CD14-positive monocyte (primary cell): ENCODE data around the gene GPHN. TPM values are rescaled to one million over a fixed set of nuclear protein-coding genes. Genes with fewer than 3 reads are reported as not detected.

Experiments
- DNase-seq, 3 donors: peaks; one replicate each; pipeline ENCODE4 v3.0.0-alpha.2; 2011 to 2022
- H2AFZ ChIP-seq: 2 replicates; pipeline ENCODE4 v1.6.0; 2012; ENCODE audit warnings: mild to moderate bottlenecking, low read depth, low read length, inconsistent platforms; ENCODE audit not compliant: insufficient read depth, poor library complexity, severe bottlenecking
- H3K27ac ChIP-seq, 2 donors: 1 replicate in 1 of 2; 2 replicates in 1 of 2; pipeline ENCODE4 v1.5.1; 2012 to 2013; ENCODE audit warnings: low read length in 2 of 2, control low read depth in 1 of 2, inconsistent platforms in 1 of 2, low read depth in 1 of 2, mild to moderate bottlenecking in 1 of 2
- H3K27me3 ChIP-seq, 2 donors: one replicate each; pipeline versions ENCODE4 v1.6.0 to v1.6.1; 2011 to 2013; ENCODE audit warnings: low read length in 2 of 2; ENCODE audit not compliant: control insufficient read depth in 2 of 2, insufficient read depth in 2 of 2
- H3K36me3 ChIP-seq, 2 donors: replicated peaks in 1 of 2; 1 replicate in 1 of 2; 2 replicates in 1 of 2; pipeline versions ENCODE4 v1.5.1 to v1.6.1; 2012 to 2013; ENCODE audit warnings: low read length in 2 of 2, control low read depth in 1 of 2, inconsistent platforms in 1 of 2, mild to moderate bottlenecking in 1 of 2; ENCODE audit not compliant: insufficient read depth in 2 of 2, control insufficient read depth in 1 of 2
- H3K4me1 ChIP-seq, 2 donors: 1 replicate in 1 of 2; 2 replicates in 1 of 2; pipeline versions ENCODE4 v1.5.1 to v1.6.1; 2012 to 2013; ENCODE audit warnings: low read length in 2 of 2, control low read depth in 1 of 2, inconsistent platforms in 1 of 2, mild to moderate bottlenecking in 1 of 2, moderate library complexity in 1 of 2; ENCODE audit not compliant: insufficient read depth in 2 of 2, control insufficient read depth in 1 of 2
- H3K4me2 ChIP-seq: replicated peaks from 2 replicates; pipeline ENCODE3; 2012; ENCODE audit warnings: low read length, moderate library complexity, mild to moderate bottlenecking; ENCODE audit not compliant: poor library complexity, severe bottlenecking; ENCODE audit errors: extremely low read depth
- H3K4me3 ChIP-seq, 3 experiments: fragments of 200-600 bp in 1 of 3; sonication (generic) in 1 of 3; replicated peaks in 1 of 3; 1 replicate in 2 of 3; 2 replicates in 1 of 3; pipeline ENCODE4 v1.5.1; 2011 to 2013; ENCODE audit warnings: low read length in 3 of 3, mild to moderate bottlenecking in 3 of 3, control low read depth in 2 of 3, low read depth in 2 of 3, inconsistent platforms in 1 of 3, moderate library complexity in 1 of 3
- H3K79me2 ChIP-seq: 2 replicates; pipeline ENCODE4 v1.6.0; 2012; ENCODE audit warnings: mild to moderate bottlenecking, control low read depth, inconsistent platforms, low read length, moderate library complexity; ENCODE audit not compliant: insufficient read depth
- H3K9ac ChIP-seq: 2 replicates; pipeline ENCODE4 v1.6.0; 2017; ENCODE audit warnings: low read length, mild to moderate bottlenecking; ENCODE audit not compliant: insufficient read depth, poor library complexity, severe bottlenecking
- H3K9me3 ChIP-seq, 2 donors: replicated peaks in 1 of 2; 1 replicate in 1 of 2; 2 replicates in 1 of 2; pipeline versions ENCODE4 v1.5.1 to v1.6.1; 2012 to 2013; ENCODE audit warnings: low read length in 2 of 2, control low read depth in 1 of 2; ENCODE audit not compliant: control insufficient read depth in 1 of 2, insufficient read depth in 1 of 2
- H4K20me1 ChIP-seq: 2 replicates; pipeline ENCODE4 v1.6.0; 2012; ENCODE audit warnings: mild to moderate bottlenecking, low read length, control low read depth, moderate library complexity; ENCODE audit not compliant: insufficient read depth
- H3K27ac Mint-ChIP-seq, 7 donors: one replicate each; pipeline ENCODE4 v1.8.0; 2020; ENCODE audit warnings: mild to moderate bottlenecking in 7 of 7, mixed read lengths in 7 of 7, moderate library complexity in 6 of 7, inconsistent platforms in 2 of 7
- H3K27me3 Mint-ChIP-seq, 3 donors: one replicate each; pipeline ENCODE4 v1.8.0; 2021 to 2022; ENCODE audit warnings: low read depth in 3 of 3, mild to moderate bottlenecking in 3 of 3, mixed read lengths in 3 of 3, moderate library complexity in 3 of 3, inconsistent platforms in 1 of 3
- H3K36me3 Mint-ChIP-seq, 2 donors: one replicate each; pipeline ENCODE4 v1.8.0; 2020; ENCODE audit warnings: mixed read lengths in 2 of 2, inconsistent platforms in 1 of 2, mild to moderate bottlenecking in 1 of 2
- H3K4me1 Mint-ChIP-seq: one replicate; pipeline ENCODE4 v1.8.0; 2020; ENCODE audit warnings: mild to moderate bottlenecking, mixed read lengths
- H3K4me3 Mint-ChIP-seq, 2 donors: one replicate each; pipeline ENCODE4 v1.8.0; 2020; ENCODE audit warnings: mild to moderate bottlenecking in 2 of 2, mixed read lengths in 2 of 2, moderate library complexity in 1 of 2
- H3K9me3 Mint-ChIP-seq, 7 donors: one replicate each; pipeline ENCODE4 v1.8.0; 2020 to 2022; ENCODE audit warnings: mixed read lengths in 7 of 7, mild to moderate bottlenecking in 6 of 7, moderate library complexity in 6 of 7, inconsistent platforms in 2 of 7
- WGBS: methylation state at CpG from one replicate; pipeline ENCODE4 v1.1.5; 2013; ENCODE audit warnings: missing lambda C conversion rate; ENCODE audit not compliant: insufficient coverage; 5-methylcytosine and 5-hydroxymethylcytosine counted together
- intact Hi-C, 2 donors: fragments of 100-400 bp; cut with micrococcal nuclease; formaldehyde crosslinking; loops; one replicate each; pipeline versions ENCODE4 v1.15.0 to v1.15.1; 2023
- polyA plus RNA-seq, 3 donors: library from polyadenylated mRNA; depleted of rRNA in 1 of 3; unstranded in 2 of 3; stranded (reverse) in 1 of 3; fragments of 300-500 nt in 2 of 3; fragments of >200 nt in 1 of 3; fragmentation: Illumina TruSeq in 2 of 3; gene quantifications; 1 replicate in 2 of 3; 2 replicates in 1 of 3; pipeline ENCODE4 v1.2.3, GENCODE V29; 2012 to 2021
- TF ChIP-seq, protein P1 (sequence below): fragments of 200-600 bp; IDR thresholded peaks from one replicate; pipeline ENCODE4 v1.8.0; 2022; ENCODE audit warnings: antibody characterized with exemption, mild to moderate bottlenecking

The GPHN gene
- polyA plus RNA-seq, 3 donors, result 1.9 to 3.1 (median 3.0) TPM

GRCh38 chr14:66842911-66843512 lies 335.1 kb downstream of the GPHN start:
- Histone ChIP-seq H3K9me3 (no peaks in the 10 kb centered on the region), H3K9ac (no peak overlapping the region), H4K20me1 (no peaks in the 10 kb centered on the region), H2AFZ (no peak overlapping the region), H3K79me2 (no peaks in the 10 kb centered on the region), H3K27ac (no peak overlapping the region), H3K4me1 (no peaks in the 10 kb centered on the region), H3K4me2 (no peak overlapping the region), H3K27me3 (no peaks in the 10 kb centered on the region), H3K36me3 (no peaks in the 10 kb centered on the region), H3K4me3 (no peak overlapping the region)
- no peak for DNase-seq
- TF ChIP-seq, protein P1, sequence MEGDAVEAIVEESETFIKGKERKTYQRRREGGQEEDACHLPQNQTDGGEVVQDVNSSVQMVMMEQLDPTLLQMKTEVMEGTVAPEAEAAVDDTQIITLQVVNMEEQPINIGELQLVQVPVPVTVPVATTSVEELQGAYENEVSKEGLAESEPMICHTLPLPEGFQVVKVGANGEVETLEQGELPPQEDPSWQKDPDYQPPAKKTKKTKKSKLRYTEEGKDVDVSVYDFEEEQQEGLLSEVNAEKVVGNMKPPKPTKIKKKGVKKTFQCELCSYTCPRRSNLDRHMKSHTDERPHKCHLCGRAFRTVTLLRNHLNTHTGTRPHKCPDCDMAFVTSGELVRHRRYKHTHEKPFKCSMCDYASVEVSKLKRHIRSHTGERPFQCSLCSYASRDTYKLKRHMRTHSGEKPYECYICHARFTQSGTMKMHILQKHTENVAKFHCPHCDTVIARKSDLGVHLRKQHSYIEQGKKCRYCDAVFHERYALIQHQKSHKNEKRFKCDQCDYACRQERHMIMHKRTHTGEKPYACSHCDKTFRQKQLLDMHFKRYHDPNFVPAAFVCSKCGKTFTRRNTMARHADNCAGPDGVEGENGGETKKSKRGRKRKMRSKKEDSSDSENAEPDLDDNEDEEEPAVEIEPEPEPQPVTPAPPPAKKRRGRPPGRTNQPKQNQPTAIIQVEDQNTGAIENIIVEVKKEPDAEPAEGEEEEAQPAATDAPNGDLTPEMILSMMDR, result no peak
- 90% methylated on average over 1 of the region's 1 CpG for WGBS
- Mint-ChIP-seq H3K4me3 (no peak overlapping the region), H3K27ac (no peak overlapping the region), H3K36me3 (no peaks in the 10 kb centered on the region), H3K9me3 (peaks cover 0 to 5% (median 3%) of the 10 kb centered on the region in 7 donors), H3K4me1 (peaks cover 5% of the 10 kb centered on the region), H3K27me3 (peaks cover 0 to 1% (median 0%) of the 10 kb centered on the region in 3 donors)
- intact Hi-C loops, result no loop called here

- Mint-ChIP-seq H3K27me3 (peaks cover 0 to 2% (median 0%) of the 10 kb centered on the region in 3 donors), H3K9me3 (peaks cover 0 to 5% (median 2%) of the 10 kb centered on the region in 7 donors), H3K4me3 (no peak overlapping the region), H3K27ac (no peak overlapping the region), H3K36me3 (peaks cover 0 to 3% of the 10 kb centered on the region in 2 donors), H3K4me1 (peaks cover 5% of the 10 kb centered on the region)
- Histone ChIP-seq H4K20me1 (no peaks in the 10 kb centered on the region), H3K27ac (no peak overlapping the region), H3K27me3 (no peaks in the 10 kb centered on the region), H3K4me3 (no peak overlapping the region), H2AFZ (no peak overlapping the region), H3K9ac (no peak overlapping the region), H3K36me3 (no peaks in the 10 kb centered on the region), H3K4me2 (no peak overlapping the region), H3K4me1 (no peaks in the 10 kb centered on the region), H3K9me3 (no peaks in the 10 kb centered on the region), H3K79me2 (no peaks in the 10 kb centered on the region)
- TF ChIP-seq, protein P1, result no peak
- DNase-seq, result no peak
- WGBS, result no CpG with 5 or more reads among the region's 4 CpGs
- intact Hi-C loops, result no loop called here
These were observed 342.4 kb downstream of the GPHN start for GRCh38 chr14:66850258-66850888.
